KG1 (cell line): ENCODE results near the gene NT5DC3.

Experiments used
- DNase-seq: peaks from one replicate; lab custom pipeline; 2025; lab: John Stamatoyannopoulos, UW

Gene NT5DC3

DNA sequence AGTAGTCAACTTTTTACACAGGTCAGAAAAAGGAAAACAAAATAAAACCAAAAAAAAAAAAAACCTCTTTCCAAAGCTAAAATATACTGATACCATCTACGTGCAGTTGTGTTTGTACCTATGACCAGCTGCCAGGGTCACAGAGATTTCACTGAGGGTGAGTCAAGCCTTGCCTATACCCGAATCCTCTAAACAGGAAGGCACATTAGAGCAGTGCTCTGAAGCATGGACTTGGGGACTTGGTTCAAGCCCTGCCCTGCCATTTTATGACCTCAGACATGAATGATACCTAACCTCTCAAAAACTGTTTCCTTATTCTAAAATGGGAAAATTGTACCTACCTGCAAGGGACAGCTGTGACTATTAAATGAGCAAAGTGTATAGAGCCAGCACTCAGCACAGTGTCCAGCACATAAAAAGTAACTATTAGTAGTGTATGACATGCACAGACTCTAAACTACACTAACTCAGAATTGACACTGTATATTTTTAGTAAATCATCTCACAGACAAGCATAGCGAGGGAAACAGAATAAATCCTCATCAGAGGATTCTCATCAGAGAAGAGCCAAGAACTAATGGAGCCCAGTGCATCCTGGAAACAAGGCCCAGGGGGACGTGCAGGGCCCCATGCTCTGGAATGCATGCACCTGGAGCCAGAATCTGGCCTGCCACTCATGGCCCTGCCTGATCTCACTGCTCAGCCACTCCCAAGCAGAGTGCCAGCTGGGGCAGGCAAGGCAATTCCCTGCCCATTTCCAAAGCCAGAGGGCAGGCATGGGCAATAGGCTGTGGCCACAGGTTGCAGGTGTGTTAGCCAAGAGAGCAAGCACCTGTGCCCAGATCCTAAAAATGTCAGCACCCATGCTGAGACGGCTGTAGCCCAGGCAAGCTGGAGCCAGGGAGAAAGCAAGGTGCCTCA, 57.0 kb downstream of the NT5DC3 start:
- no peak for DNase-seq

- DNase-seq, result no peak
Measured at GRCh38 chr12:103782399-103782798, 58.6 kb downstream of the NT5DC3 start.

- no peak for DNase-seq
Measured at GRCh38 chr12:103780992-103781391, 60.0 kb downstream of the NT5DC3 start.

DNA sequence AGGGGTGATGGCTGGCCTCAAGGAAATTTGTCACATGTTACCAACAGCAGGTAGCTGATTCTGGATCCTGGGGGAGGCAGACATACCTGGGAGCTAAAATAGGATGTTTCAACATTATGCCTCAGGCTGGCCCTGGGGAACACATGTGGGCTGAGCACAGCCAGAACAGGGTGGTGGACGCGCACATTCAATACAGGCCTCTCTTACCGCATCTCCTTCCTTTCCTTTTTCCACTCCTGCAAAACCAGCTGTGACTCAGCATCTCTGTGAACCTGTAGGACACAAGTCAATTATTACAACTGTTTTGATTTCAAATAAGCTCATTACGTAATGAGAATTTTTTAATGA, 61.0 kb downstream of the NT5DC3 start:
- DNase-seq, result no peak

DNA sequence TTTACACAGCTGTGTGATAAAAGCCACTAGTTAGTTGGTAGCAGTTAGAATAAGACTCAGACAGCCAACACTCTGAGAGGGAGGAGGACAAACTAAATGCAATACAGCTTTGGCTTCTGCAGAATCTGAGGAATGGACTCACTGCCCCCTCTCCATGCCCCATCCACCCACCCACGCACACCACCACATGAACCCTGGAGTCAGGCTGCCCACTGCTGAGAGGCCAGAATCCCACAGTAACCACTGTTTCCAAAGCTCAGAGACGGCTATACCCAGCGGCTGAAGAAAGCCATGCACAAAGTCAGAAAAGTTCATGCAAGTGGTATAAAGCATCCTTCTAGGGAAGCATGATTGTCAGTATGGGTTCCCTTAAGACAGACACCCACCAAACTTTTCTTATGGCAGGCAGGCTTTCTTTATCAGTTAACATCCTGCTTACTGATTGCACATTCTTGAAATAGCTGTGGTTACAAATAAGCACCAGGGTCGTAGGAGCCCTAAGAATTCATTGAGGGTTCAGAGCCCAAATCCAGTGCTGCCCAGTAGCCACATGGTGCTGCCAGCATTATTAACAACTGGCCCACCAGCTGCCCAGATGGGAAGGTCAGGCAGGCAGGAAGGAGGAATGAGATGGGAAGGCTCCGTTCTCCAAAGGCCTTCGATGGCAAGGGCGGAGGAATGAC, 61.5 kb downstream of the NT5DC3 start:
- DNase-seq, result no peak

DNA sequence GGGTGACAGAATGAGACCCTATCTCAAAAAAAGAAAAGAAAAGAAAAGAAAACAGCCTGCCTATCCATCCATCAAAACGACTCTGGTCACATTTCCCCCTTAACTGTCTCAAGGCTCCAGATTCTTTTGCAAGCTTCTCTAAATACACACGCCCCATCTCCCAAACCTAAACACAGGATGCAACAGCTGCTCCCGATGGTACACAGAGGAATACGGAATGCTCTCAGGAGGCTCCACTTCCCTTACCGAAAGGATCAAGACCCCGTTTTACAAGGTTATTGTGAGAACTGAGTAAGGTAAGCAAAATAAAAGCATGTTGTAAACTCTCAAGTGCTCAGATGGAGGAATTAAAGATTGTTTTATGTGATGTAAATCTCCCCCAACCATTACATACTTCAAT, 62.3 kb downstream of the NT5DC3 start:
- no peak for DNase-seq

DNA sequence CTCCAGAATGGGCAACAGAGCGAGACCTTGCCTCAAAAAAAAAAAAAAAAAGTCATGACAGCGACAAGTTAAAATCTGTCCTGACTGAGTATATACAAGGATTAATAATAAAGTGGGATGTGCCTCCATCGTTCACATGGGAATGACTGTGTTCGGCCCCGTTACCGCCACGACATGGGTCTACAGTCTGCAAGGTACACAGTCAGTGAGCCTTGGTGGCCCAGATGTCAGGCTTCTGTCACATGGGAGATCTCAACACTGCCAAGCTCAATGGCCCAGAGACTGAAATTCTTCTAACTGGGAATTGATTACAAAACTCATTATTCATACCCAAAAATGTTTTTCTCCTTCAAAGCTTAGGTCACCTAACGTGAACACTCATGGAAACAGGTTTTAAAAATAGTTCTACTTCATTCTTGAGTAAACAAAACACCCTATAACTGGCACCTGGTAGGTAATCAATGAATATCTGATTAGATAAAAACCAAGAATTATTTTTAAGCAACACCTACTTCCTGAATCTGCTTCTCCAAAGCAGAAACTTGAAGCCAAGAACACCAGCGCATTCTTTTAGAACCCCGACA, 66.0 kb downstream of the NT5DC3 start:
- DNase-seq, result no peak

DNA sequence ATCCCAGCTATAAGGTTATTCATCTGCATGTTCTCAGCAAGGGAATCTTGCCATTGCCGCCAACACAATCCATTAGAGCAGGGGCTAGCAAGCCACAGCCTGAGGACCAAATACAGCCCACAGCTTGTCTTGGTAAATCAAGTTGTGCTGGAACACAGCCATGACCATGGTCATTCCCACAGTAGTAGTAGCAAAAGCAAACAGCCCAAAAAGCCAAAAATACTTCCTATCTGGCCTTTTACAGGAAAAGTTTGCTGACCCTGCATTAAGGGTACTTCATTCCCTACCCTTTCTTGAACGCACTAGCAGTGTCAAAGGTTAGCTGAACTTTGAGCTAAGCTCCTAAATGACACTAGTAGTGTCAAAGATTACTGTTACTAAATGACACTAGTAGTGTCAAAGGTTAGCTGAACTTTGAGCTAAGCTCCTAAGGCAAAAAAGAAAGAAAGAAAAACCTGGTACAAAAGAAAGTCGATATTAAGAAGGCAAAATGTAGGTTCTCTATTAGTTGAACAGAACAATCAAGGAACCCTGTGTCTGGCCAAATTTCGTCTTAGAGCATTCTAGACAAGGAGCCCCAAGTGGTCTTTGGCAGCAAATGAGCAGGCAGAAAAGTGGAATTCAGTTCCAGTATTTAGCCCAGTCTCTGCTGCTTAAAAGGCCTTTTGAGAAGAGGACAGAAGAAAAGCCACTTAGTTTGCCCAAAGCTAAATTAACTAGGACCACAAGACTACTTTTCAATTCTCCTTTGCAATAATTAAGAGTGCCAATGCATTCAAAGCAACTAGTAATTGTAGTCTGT, 67.7 kb downstream of the NT5DC3 start:
- DNase-seq, result no peak

GRCh38 chr12:103772367-103773108, 68.5 kb downstream of the NT5DC3 start:
- DNase-seq, result no peak

DNA sequence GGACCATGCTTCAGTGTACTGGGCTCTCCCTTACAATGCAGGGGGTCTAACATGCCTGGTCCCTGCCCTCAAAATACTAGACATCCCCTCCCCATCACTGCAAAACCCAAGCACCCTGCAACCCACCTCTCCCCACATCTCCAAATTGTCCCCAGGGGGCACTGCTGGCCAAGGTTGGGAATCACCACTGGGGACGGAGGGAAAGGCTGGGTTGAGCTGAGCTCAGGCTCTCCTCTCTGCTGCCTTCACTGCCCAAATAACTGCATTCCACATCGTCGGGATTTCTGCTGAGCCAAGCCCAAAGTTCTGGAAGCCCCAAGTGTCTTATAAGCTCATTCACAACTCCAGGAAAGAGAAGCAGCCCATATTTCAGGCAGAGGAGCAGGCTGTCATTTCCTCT, 69.6 kb downstream of the NT5DC3 start:
- no peak for DNase-seq

- DNase-seq, result no peak
Measured at GRCh38 chr12:103769240-103769945, 71.6 kb downstream of the NT5DC3 start.

DNA sequence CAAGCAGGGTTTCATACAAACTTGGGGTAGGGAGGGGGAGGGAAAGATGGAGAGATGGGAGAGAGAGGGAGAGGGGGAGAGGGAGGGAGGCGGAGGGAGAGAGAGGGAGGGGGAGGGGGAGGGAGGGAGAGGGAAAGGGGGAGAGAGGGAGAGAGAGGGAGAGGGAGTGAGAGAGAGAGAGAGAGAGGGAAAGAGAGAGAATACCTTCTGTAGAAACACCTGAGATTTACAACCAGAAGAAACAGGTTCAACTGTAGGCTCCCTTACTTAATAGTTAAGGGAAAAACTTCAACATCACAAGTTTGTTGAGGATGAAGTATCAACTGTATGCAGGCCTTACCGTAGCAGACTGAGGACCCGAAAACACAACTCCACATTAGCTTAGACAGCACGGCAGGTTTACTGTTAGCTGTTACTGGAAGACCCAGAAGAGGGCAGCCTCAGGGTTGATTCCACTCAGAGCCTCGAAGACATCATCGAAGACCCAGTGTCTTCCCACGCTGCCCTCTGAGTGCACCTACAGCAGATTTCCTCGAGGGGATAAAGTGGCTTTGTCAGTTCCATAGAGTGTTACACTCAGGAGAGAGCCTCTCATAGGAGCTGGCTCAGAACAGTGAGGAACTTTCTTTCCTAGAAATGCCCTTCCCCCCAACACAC, 72.4 kb downstream of the NT5DC3 start:
- no peak for DNase-seq

DNA sequence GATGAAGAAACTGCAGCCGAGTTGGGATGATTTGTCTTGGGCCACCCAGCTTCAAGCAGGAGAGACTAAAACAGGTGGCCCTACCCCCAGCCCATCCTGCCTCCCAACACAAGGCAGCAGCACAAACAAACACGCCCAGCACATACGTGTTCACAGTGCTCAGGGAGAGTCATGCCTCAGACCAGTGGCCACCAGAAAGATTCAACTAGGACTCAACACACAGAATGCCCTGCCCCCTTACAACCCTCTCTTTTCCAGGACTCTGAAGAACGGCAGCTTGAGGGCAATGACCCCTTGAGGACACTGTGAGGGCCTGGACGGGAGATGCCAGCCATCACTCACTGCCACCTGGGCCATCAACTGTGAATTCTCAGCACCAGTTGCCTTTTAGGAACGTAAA, 75.0 kb downstream of the NT5DC3 start:
- DNase-seq, result no peak

- DNase-seq, result no peak
Measured at GRCh38 chr12:103765322-103765721, 75.7 kb downstream of the NT5DC3 start.

GRCh38 chr12:103762473-103762872, 78.6 kb downstream of the NT5DC3 start:
- no peak for DNase-seq

DNA sequence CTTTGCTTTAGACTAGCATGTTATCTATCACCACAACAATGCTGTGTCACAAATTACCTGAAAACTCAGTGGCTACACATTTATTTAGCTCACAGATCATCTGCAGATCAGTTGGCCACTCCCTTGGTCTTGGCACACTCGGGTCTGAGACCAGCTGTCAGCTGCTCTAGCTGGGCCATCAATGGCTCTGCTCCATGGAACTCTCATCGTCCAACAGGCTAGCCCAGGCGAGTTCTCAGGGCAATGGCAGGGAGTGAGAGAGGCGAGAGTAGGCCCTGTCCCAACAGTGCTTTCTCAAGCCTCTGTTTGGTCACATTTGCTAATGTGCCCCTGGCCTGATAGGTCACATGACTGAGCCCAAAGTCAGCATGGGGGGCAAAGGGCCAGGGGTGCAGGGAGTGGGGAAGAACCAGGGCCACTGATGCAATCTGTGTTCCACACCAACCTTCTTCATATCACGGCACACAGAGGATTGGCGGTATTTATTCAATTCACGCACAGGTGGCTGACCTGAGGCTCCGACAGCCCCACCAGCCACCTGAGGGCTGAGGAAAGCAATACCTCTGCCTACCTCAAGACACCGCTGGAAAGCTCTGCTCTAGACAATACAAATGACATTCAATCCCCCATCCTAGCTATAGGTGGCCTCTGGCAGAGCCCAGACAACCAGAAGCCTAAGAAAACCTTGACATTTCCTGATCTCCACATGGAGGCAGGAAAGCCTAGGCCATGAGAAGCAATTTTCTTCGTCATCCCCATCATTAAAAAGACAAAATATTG, 82.5 kb downstream of the NT5DC3 start:
- no peak for DNase-seq

- no peak for DNase-seq
Measured at GRCh38 chr12:103757248-103757647, 83.8 kb downstream of the NT5DC3 start.

DNA sequence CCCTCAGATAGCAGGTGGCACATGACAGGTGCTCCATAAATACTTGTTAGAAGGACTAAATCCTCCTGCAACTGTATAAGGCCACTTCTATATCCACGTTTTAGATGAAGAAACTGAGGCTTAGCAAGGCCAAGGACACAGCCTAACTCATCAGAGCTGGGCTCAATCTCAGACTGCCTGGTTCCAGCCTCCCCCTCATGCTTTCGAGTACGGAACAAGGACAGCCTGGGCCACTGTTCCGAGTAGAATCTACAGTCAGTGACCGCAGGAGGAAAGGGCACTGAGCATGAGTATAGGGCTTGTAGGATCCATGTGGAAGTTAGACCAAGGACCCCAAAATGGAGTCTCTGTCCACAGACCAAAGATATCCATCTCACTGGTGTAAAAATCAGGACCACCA, 84.6 kb downstream of the NT5DC3 start:
- no peak for DNase-seq

- DNase-seq, result no peak
Measured at GRCh38 chr12:103755425-103755824, 85.6 kb downstream of the NT5DC3 start.

GRCh38 chr12:103751600-103751999, 89.4 kb downstream of the NT5DC3 start:
- no peak for DNase-seq
